Embryonic facial prominence (tissue), 1 donor: Measurements from ENCODE around the gene SLC17A6.

Source experiments
- DNase-seq: peaks from one replicate; pipeline ENCODE4 v3.0.0-alpha.2; 2016; ENCODE audit errors: extremely low spot score

Gene SLC17A6

GRCh38 chr11:22389526-22390282, 51.5 kb downstream of the SLC17A6 start:
- no peak for DNase-seq

GRCh38 chr11:22390283-22390655, 52.1 kb downstream of the SLC17A6 start:
- DNase-seq, result no peak

- no peak for DNase-seq
These were observed 54.4 kb downstream of the SLC17A6 start for GRCh38 chr11:22392561-22392960.

GRCh38 chr11:22405377-22405776, 67.2 kb downstream of the SLC17A6 start:
- no peak for DNase-seq

- no peak for DNase-seq
These were observed 69.1 kb downstream of the SLC17A6 start for GRCh38 chr11:22407267-22407666.

GRCh38 chr11:22407921-22408320, 69.7 kb downstream of the SLC17A6 start:
- no peak for DNase-seq

- no peak for DNase-seq
These were observed 77.3 kb downstream of the SLC17A6 start for GRCh38 chr11:22415476-22415875.

GRCh38 chr11:22416462-22416861, 78.3 kb downstream of the SLC17A6 start:
- DNase-seq, result no peak

GRCh38 chr11:22426915-22427314, 88.7 kb downstream of the SLC17A6 start:
- no peak for DNase-seq
